GM12878 (cell line): Measurements from ENCODE around the gene MAVS. TPM values are rescaled to one million over a fixed set of nuclear protein-coding genes. Genes with fewer than 3 reads are reported as not detected.

Source experiments
- ATAC-seq: fragments of 200-7000 bp; cut with Tn5 transposase; 3 replicates; pipeline ENCODE4 v1.9.1; 2020; ENCODE audit warnings: mild to moderate bottlenecking, moderate library complexity
- BruUV-seq: library from RNA; stranded (reverse); fragments of 400-500 nt; replicated peaks from 2 replicates; lab custom pipeline; 2021; lab: Mats Ljungman, UMichigan
- CTCF ChIA-PET: fragments of 300-600 bp; sonication (Branson Sonifier 250); formaldehyde crosslinking; extraction: SDS; loops from one replicate; lab custom pipeline; 2021; ENCODE audit warnings: inconsistent platforms; lab: Yijun Ruan, JAX
- POLR2A ChIA-PET: fragments of 350-600 bp; formaldehyde crosslinking; extraction: SDS; loops from one replicate; lab custom pipeline; 2021; ENCODE audit warnings: inconsistent platforms; lab: Charles Lee
- RAD21 ChIA-PET: fragments of 300-600 bp; sonication (Branson Sonifier 250); formaldehyde crosslinking; loops from one replicate; lab custom pipeline; 2023; ENCODE audit warnings: antibody characterized with exemption; ENCODE audit not compliant: unreplicated experiment; lab: Charles Lee
- SMC1A ChIA-PET: fragments of 300-600 bp; sonication (Branson Sonifier 250); formaldehyde crosslinking; loops from one replicate; lab custom pipeline; 2023; ENCODE audit not compliant: unreplicated experiment, uncharacterized antibody; lab: Charles Lee
- DNase-seq: peaks from one replicate; pipeline ENCODE4 v3.0.0-alpha.2; 2011; ENCODE audit warnings: low read depth, low spot score
- FAIRE-seq: peaks from 3 replicates; lab custom pipeline; 2011; peaks lifted over from hg19 to GRCh38; lab: Jason Lieb, UNC
- H2AFZ ChIP-seq: 2 replicates; pipeline ENCODE4 v1.6.0; 2011; ENCODE audit warnings: low read depth, low read length, control low read depth; ENCODE audit not compliant: control insufficient read depth
- H3K27ac ChIP-seq: 2 replicates; pipeline ENCODE4 v1.5.1; 2011; ENCODE audit warnings: control low read depth; ENCODE audit not compliant: control insufficient read depth, insufficient read depth
- H3K27me3 ChIP-seq, 2 experiments: replicated peaks in 1 of 2; 2 replicates each; pipeline versions ENCODE4 v1.6.0 to v1.6.1; 2011; ENCODE audit warnings: low read length in 1 of 2; ENCODE audit not compliant: control insufficient read depth in 2 of 2, insufficient read depth in 2 of 2
- H3K36me3 ChIP-seq, 2 experiments: 2 replicates each; pipeline ENCODE4 v1.5.1; 2011; ENCODE audit warnings: low read length in 1 of 2; ENCODE audit not compliant: control insufficient read depth in 2 of 2, insufficient read depth in 2 of 2
- H3K4me1 ChIP-seq: 2 replicates; pipeline ENCODE4 v1.6.1; 2011; ENCODE audit warnings: mild to moderate bottlenecking, low read length, moderate library complexity, mixed read lengths; ENCODE audit not compliant: control insufficient read depth, insufficient read depth
- H3K4me2 ChIP-seq: 2 replicates; pipeline ENCODE4 v1.6.0; 2011; ENCODE audit warnings: control low read depth; ENCODE audit not compliant: control insufficient read depth, insufficient read depth
- H3K4me3 ChIP-seq: fragments of 200-600 bp; sonication (generic); 2 replicates; pipeline ENCODE4 v1.5.1; 2016
- H3K79me2 ChIP-seq: 2 replicates; pipeline ENCODE4 v1.6.0; 2011; ENCODE audit warnings: low read length; ENCODE audit not compliant: control insufficient read depth, insufficient read depth
- H3K9ac ChIP-seq: 2 replicates; pipeline ENCODE4 v1.8.0; 2011; ENCODE audit warnings: low read length, control low read depth, mixed read lengths; ENCODE audit not compliant: control insufficient read depth, insufficient read depth
- H3K9me3 ChIP-seq: replicated peaks from 3 replicates; pipeline ENCODE4 v1.5.1; 2011; ENCODE audit warnings: mild to moderate bottlenecking, low read length; ENCODE audit not compliant: control insufficient read depth, insufficient read depth
- H4K20me1 ChIP-seq: 2 replicates; pipeline ENCODE4 v1.6.0; 2011; ENCODE audit not compliant: control insufficient read depth, insufficient read depth
- HSF1 ChIP-seq: fragments of 150-350 bp; IDR thresholded peaks from 2 replicates; pipeline ENCODE4 v1.6.1; 2014; ENCODE audit warnings: mild to moderate bottlenecking, low read depth, low read length
- NR2F1 ChIP-seq: fragments of 450-650 bp; conservative IDR thresholded peaks from 2 replicates; pipeline ENCODE4 v1.6.1; 2017; ENCODE audit warnings: mild to moderate bottlenecking
- NRF1 ChIP-seq: conservative IDR thresholded peaks from 2 replicates; pipeline ENCODE4 v1.6.1; 2011; ENCODE audit warnings: mild to moderate bottlenecking, low read depth, low read length, improper control_type of control experiment
- WRNIP1 ChIP-seq: IDR thresholded peaks from 2 replicates; pipeline ENCODE4 v1.6.1; 2011; ENCODE audit warnings: low read depth, low read length, improper control_type of control experiment, borderline replicate concordance
- YBX1 ChIP-seq: fragments of 450-650 bp; IDR thresholded peaks from 2 replicates; pipeline ENCODE4 v1.6.1; 2016; ENCODE audit warnings: antibody characterized with exemption
- ZBED1 ChIP-seq: IDR thresholded peaks from 2 replicates; pipeline ENCODE4 v1.6.1; 2016; ENCODE audit warnings: borderline replicate concordance
- WGBS: methylation state at CpG from one replicate; pipeline ENCODE4 v1.1.6; 2016; ENCODE audit warnings: low lambda C conversion rate; ENCODE audit not compliant: insufficient replicate concordance, insufficient coverage; ENCODE audit errors: missing lambda C conversion rate; 5-methylcytosine and 5-hydroxymethylcytosine counted together
- in situ Hi-C: fragments of 300-500 bp; cut with MboI; formaldehyde crosslinking; loops from 9 replicates; pipeline ENCODE4 v1.14.3; 2018; ENCODE audit warnings: mixed read lengths
- intact Hi-C: fragments of 100-400 bp; cut with micrococcal nuclease; formaldehyde crosslinking; loops from one replicate; pipeline ENCODE4 v1.14.2; 2022; ENCODE audit not compliant: unreplicated experiment
- polyA plus RNA-seq, 11 experiments: library from polyadenylated mRNA; depleted of rRNA in 4 of 11; unstranded in 6 of 11; stranded (reverse) in 5 of 11; fragments of >200 nt; fragmentation: Nextera tagmentation in 4 of 11; fragmentation: Illumina TruSeq in 1 of 11; extraction: Ambion mirVana in 4 of 11; extraction: Trizol in 1 of 11; gene quantifications; 1 replicate in 1 of 11; 2 replicates in 10 of 11; pipeline versions ENCODE4 v1.2.1 to v1.2.3, GENCODE V29; 2011 to 2016; ENCODE audit warnings: inconsistent platforms in 2 of 11, missing spikeins in 2 of 11, low read depth in 1 of 11
- total RNA-seq, 4 experiments: library from RNA; depleted of rRNA in 3 of 4; stranded (reverse); fragments of >200 nt in 3 of 4; fragmentation: Illumina TruSeq in 1 of 4; extraction: Trizol in 1 of 4; gene quantifications; 2 replicates each; pipeline versions ENCODE4 v1.2.1 to v1.2.3, GENCODE V29; 2013 to 2021

The MAVS gene
- total and polyA plus RNA-seq, 10 of the 15 experiments (the other 5 are each of a cell fraction or from before 2014, with no cell fraction given) = 1.6 to 25.2 (median 12.6) TPM

GRCh38 chr20:3904857-3905256 is 58.2 kb downstream of the MAVS start:
- ChIA-PET RAD21 (interaction anchor here (2.5 to 4.0 kb wide), 2 partner anchors 12 to 17 kb away, joined by 9 to 41 read pairs; no protein-coding TSS in a partner anchor), SMC1A (no interaction called here), POLR2A (interaction anchor here (0.7 to 3.7 kb wide), 3 partner anchors 12 to 118 kb away, joined by 4 to 68 read pairs (median 9); partner anchors contain the start of gene CENPB), CTCF (interaction anchor here (0.6 to 0.7 kb wide), 2 partner anchors 13 to 148 kb away, joined by 3 to 4 read pairs; no protein-coding TSS in a partner anchor)
- Histone ChIP-seq H3K79me2 (peaks cover 88% of the 10 kb centered on the region), H2AFZ (no peak overlapping the region), H3K4me3 (no peak overlapping the region), H3K27me3 (no peaks in the 10 kb centered on the region), H3K4me2 (peak overlapping the region; percentile 2; the same call in 1 of the 2 replicates), H3K27ac (no peak overlapping the region), H3K4me1 (peaks cover 49% of the 10 kb centered on the region), H3K9me3 (no peaks in the 10 kb centered on the region), H4K20me1 (peaks cover 3% of the 10 kb centered on the region), H3K9ac (no peak overlapping the region), H3K36me3 (peaks cover 8 to 14% of the 10 kb centered on the region in 2 experiments; a peak in 3 of 4 replicates)
- intact Hi-C loops = loop anchor here (5.0 kb wide), 1 partner anchor 108 kb away; the partner anchor contains the start of gene CDC25B
- TF ChIP-seq WRNIP1 (0 out of 2 replicates have a peak, but pooled peaks have one; percentile 56), NR2F1 (no peak), ZBED1 (no peak), YBX1 (no peak), NRF1 (no peak), HSF1 (no peak)
- 89% methylated on average over 5 of the region's 5 CpGs for WGBS
- in situ Hi-C loops = no loop called here
- DNase-seq (no peak), FAIRE-seq (no peak), ATAC-seq (no peak)
- BruUV-seq = TSS peak; percentile 18
